HCT116 (cell line): ENCODE measurements around the gene COG6.

Source experiments
- POLR2A ChIP-seq: IDR thresholded peaks from 2 replicates; pipeline ENCODE4 v1.7.0; 2011; ENCODE audit warnings: borderline replicate concordance; ENCODE audit not compliant: insufficient read depth, insufficient read length; ENCODE audit errors: extremely low read depth
- TF ChIP-seq, protein P1 (sequence below), 3 experiments: fragments of 200-600 bp in 1 of 3; sonication (generic) in 1 of 3; IDR thresholded peaks in 2 of 3; conservative IDR thresholded peaks in 1 of 3; 2 replicates each; pipeline ENCODE4 v1.5.1; 2012 to 2017; ENCODE audit warnings: low read depth in 2 of 3, low read length in 2 of 3, antibody characterized with exemption in 1 of 3, borderline replicate concordance in 1 of 3, control low read depth in 1 of 3, mild to moderate bottlenecking in 1 of 3, mixed read lengths in 1 of 3, mixed run types in 1 of 3, moderate library complexity in 1 of 3; ENCODE audit not compliant: insufficient read depth in 1 of 3
- TF ChIP-seq, protein P2 (sequence below): IDR thresholded peaks from 2 replicates; pipeline ENCODE4 v1.6.1; 2012; ENCODE audit warnings: low read depth
- TF ChIP-seq, protein P3 (sequence below): IDR thresholded peaks from 2 replicates; pipeline ENCODE4 v1.6.1; 2012

DNA sequence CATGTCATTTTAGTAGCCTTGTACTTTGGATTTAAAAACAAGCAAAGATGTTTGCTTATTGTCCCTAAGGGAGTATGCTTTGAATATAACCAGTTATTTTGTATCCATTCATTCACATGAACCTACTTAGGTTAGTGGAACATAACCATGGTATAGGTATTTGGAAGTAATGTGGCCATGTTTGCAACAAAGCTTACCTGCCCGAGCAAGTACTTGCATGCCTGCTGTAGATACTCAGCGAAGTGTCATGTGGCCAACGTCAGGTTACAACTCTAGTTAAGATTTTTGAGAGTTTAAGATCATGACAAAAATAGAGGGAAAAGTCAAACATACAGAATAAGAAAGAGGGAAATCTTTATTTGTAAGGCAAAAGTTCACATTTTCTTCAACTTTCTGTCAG is 57.2 kb downstream of the COG6 start:
- TF ChIP-seq, protein P1, sequence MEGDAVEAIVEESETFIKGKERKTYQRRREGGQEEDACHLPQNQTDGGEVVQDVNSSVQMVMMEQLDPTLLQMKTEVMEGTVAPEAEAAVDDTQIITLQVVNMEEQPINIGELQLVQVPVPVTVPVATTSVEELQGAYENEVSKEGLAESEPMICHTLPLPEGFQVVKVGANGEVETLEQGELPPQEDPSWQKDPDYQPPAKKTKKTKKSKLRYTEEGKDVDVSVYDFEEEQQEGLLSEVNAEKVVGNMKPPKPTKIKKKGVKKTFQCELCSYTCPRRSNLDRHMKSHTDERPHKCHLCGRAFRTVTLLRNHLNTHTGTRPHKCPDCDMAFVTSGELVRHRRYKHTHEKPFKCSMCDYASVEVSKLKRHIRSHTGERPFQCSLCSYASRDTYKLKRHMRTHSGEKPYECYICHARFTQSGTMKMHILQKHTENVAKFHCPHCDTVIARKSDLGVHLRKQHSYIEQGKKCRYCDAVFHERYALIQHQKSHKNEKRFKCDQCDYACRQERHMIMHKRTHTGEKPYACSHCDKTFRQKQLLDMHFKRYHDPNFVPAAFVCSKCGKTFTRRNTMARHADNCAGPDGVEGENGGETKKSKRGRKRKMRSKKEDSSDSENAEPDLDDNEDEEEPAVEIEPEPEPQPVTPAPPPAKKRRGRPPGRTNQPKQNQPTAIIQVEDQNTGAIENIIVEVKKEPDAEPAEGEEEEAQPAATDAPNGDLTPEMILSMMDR (IDR thresholded peaks at IDR 0.05 in 2 of 3, conservative IDR thresholded peaks at IDR 0.05 in 1 of 3; ENCODE audit: borderline replicate concordance in 1 of 3, insufficient read depth in 1 of 3, low read depth in 2 of 3, low read length in 2 of 3): no peak
- TF ChIP-seq POLR2A: no peak
- TF ChIP-seq, protein P2, sequence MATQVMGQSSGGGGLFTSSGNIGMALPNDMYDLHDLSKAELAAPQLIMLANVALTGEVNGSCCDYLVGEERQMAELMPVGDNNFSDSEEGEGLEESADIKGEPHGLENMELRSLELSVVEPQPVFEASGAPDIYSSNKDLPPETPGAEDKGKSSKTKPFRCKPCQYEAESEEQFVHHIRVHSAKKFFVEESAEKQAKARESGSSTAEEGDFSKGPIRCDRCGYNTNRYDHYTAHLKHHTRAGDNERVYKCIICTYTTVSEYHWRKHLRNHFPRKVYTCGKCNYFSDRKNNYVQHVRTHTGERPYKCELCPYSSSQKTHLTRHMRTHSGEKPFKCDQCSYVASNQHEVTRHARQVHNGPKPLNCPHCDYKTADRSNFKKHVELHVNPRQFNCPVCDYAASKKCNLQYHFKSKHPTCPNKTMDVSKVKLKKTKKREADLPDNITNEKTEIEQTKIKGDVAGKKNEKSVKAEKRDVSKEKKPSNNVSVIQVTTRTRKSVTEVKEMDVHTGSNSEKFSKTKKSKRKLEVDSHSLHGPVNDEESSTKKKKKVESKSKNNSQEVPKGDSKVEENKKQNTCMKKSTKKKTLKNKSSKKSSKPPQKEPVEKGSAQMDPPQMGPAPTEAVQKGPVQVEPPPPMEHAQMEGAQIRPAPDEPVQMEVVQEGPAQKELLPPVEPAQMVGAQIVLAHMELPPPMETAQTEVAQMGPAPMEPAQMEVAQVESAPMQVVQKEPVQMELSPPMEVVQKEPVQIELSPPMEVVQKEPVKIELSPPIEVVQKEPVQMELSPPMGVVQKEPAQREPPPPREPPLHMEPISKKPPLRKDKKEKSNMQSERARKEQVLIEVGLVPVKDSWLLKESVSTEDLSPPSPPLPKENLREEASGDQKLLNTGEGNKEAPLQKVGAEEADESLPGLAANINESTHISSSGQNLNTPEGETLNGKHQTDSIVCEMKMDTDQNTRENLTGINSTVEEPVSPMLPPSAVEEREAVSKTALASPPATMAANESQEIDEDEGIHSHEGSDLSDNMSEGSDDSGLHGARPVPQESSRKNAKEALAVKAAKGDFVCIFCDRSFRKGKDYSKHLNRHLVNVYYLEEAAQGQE: no peak
- TF ChIP-seq, protein P3, sequence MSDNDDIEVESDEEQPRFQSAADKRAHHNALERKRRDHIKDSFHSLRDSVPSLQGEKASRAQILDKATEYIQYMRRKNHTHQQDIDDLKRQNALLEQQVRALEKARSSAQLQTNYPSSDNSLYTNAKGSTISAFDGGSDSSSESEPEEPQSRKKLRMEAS: no peak
